ENCODE data around the gene IRF2.

GRCh38 chr4:184453365-184454160, 20.8 kb downstream of the IRF2 start:
- TF ChIP-seq CTCF (IDR thresholded peaks at IDR 0.05) (no peak), EP300 (IDR thresholded peaks at IDR 0.05) (no peak), POLR2A (IDR thresholded peaks at IDR 0.05) (no peak)

Measured in ovary (tissue), 3 donors.